Keratinocyte (primary cell): ENCODE measurements around the gene TRIL. TPM values are rescaled to one million over a fixed set of nuclear protein-coding genes. Genes with fewer than 3 reads are reported as not detected.

ENCODE experiments used
- DNase-seq: peaks from one replicate; pipeline ENCODE4 v3.0.0-alpha.2; 2011; ENCODE audit warnings: low read depth, missing footprints, low spot score
- FAIRE-seq: peaks from 2 replicates; lab custom pipeline; 2011; peaks lifted over from hg19 to GRCh38; lab: Jason Lieb, UNC
- H2AFZ ChIP-seq: 2 replicates; pipeline ENCODE4 v1.6.0; 2012; ENCODE audit warnings: low read length, control low read depth, inconsistent platforms; ENCODE audit not compliant: control insufficient read depth
- H3K27ac ChIP-seq: 2 replicates; pipeline ENCODE4 v1.5.1; 2011; ENCODE audit warnings: low read length; ENCODE audit not compliant: control insufficient read depth, insufficient read depth
- H3K27me3 ChIP-seq: 3 replicates; pipeline ENCODE4 v1.6.0; 2011; ENCODE audit warnings: low read length; ENCODE audit not compliant: control insufficient read depth, insufficient read depth; ENCODE audit errors: extremely low read depth
- H3K36me3 ChIP-seq, 2 experiments: 2 replicates in 1 of 2; 3 replicates in 1 of 2; pipeline ENCODE4 v1.5.1; 2011; ENCODE audit warnings: low read length in 2 of 2, mild to moderate bottlenecking in 1 of 2; ENCODE audit not compliant: control insufficient read depth in 2 of 2, insufficient read depth in 2 of 2; ENCODE audit errors: extremely low read depth in 1 of 2
- H3K4me1 ChIP-seq: 3 replicates; pipeline ENCODE4 v1.5.1; 2011; ENCODE audit warnings: low read length; ENCODE audit not compliant: control insufficient read depth, insufficient read depth; ENCODE audit errors: extremely low read depth
- H3K4me2 ChIP-seq: 3 replicates; pipeline ENCODE4 v1.6.0; 2011; ENCODE audit warnings: low read depth, low read length; ENCODE audit not compliant: control insufficient read depth, insufficient read depth; ENCODE audit errors: extremely low read depth
- H3K4me3 ChIP-seq, 3 experiments: fragments of 200-600 bp in 1 of 3; sonication (generic) in 1 of 3; 2 replicates in 2 of 3; 3 replicates in 1 of 3; pipeline ENCODE4 v1.5.1; 2011 to 2016; ENCODE audit warnings: low read length in 3 of 3, mild to moderate bottlenecking in 3 of 3, control low read depth in 2 of 3, inconsistent platforms in 1 of 3, low read depth in 1 of 3, mixed read lengths in 1 of 3, mixed run types in 1 of 3, moderate library complexity in 1 of 3; ENCODE audit not compliant: control insufficient read depth in 2 of 3, insufficient read depth in 2 of 3; ENCODE audit errors: extremely low read depth in 1 of 3
- H3K79me2 ChIP-seq: 2 replicates; pipeline ENCODE4 v1.6.0; 2012; ENCODE audit warnings: low read length; ENCODE audit not compliant: control insufficient read depth, insufficient read depth
- H3K9ac ChIP-seq: 3 replicates; pipeline ENCODE4 v1.6.0; 2011; ENCODE audit warnings: low read length; ENCODE audit not compliant: control insufficient read depth, insufficient read depth; ENCODE audit errors: extremely low read depth
- H3K9me1 ChIP-seq: 3 replicates; pipeline ENCODE4 v1.6.0; 2011; ENCODE audit warnings: low read length; ENCODE audit not compliant: control insufficient read depth, insufficient read depth; ENCODE audit errors: extremely low read depth
- H3K9me3 ChIP-seq: 2 replicates; pipeline ENCODE4 v1.5.1; 2012; ENCODE audit warnings: low read depth, low read length; ENCODE audit not compliant: control insufficient read depth
- H4K20me1 ChIP-seq: 3 replicates; pipeline ENCODE4 v1.6.0; 2011; ENCODE audit warnings: low read length; ENCODE audit not compliant: control insufficient read depth, insufficient read depth; ENCODE audit errors: extremely low read depth
- EZH2 ChIP-seq: IDR thresholded peaks from one replicate; pipeline ENCODE4 v1.6.1; 2012; ENCODE audit warnings: inconsistent platforms, mild to moderate bottlenecking, low read length, moderate library complexity
- dilution Hi-C: fragments of 300-500 bp; cut with MboI; formaldehyde crosslinking; loops from one replicate; pipeline ENCODE4 v1.7.0; 2020; ENCODE audit warnings: low sequenced_read_pairs; ENCODE audit not compliant: extremely low pct_ligation_motif_present
- polyA plus RNA-seq, 5 experiments: library from polyadenylated mRNA; depleted of rRNA in 3 of 5; stranded (reverse) in 3 of 5; stranded (forward) in 1 of 5; unstranded in 1 of 5; fragments of >200 nt; gene quantifications; 1 replicate in 1 of 5; 2 replicates in 3 of 5; 3 replicates in 1 of 5; pipeline versions ENCODE4 v1.2.1 to v1.2.3, GENCODE V29; 2011 to 2012; ENCODE audit warnings: missing spikeins in 2 of 5, low read depth in 1 of 5, low replicate concordance in 1 of 5
- TF ChIP-seq, protein P1 (sequence below), 3 experiments: IDR thresholded peaks in 1 of 3; conservative IDR thresholded peaks in 1 of 3; optimal IDR thresholded peaks in 1 of 3; 2 replicates in 2 of 3; 3 replicates in 1 of 3; pipeline versions ENCODE3 to v1.5.1; 2011; ENCODE audit warnings: low read length in 3 of 3, mild to moderate bottlenecking in 3 of 3, moderate library complexity in 2 of 3, control low read depth in 1 of 3, inconsistent platforms in 1 of 3; ENCODE audit not compliant: insufficient read depth in 2 of 3; ENCODE audit errors: extremely low read depth in 1 of 3

TRIL gene
- polyA plus RNA-seq, 1 donor (not counting 4 experiments of a cell fraction or from before 2014, with no cell fraction given): 0.03 TPM

DNA sequence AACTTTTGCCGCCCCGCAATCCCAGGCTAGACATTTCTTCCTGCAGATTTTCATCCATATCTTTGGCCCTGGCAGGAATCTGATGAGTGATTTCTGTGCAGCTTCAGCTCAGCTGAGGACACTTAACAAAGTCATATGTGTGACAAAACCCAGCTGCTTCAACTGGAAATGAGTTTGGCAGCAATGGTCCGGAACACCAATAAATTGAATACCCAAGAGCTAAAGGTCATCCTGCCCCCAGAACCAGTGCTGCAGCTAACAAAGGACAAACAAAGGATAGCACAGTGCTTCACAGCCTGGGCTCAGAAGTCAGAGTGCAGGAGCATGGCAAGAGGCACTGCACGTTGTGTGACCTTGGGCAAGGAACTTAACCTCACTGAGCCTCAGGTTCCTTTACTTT, 40.0 kb upstream of the TRIL start:
- no peaks in the 10 kb centered on the region for H3K4me1 ChIP-seq
- H3K36me3 ChIP-seq: no peaks in the 10 kb centered on the region
- no peaks in the 10 kb centered on the region for H3K79me2 ChIP-seq
- H3K9ac ChIP-seq: no peak overlapping the region
- dilution Hi-C loops: no loop called here
- no peak overlapping the region for H3K4me2 ChIP-seq
- no peak for FAIRE-seq
- no peak for DNase-seq
- no peaks in the 10 kb centered on the region for H3K9me1 ChIP-seq
- H4K20me1 ChIP-seq: no peaks in the 10 kb centered on the region
- TF ChIP-seq, protein P1, sequence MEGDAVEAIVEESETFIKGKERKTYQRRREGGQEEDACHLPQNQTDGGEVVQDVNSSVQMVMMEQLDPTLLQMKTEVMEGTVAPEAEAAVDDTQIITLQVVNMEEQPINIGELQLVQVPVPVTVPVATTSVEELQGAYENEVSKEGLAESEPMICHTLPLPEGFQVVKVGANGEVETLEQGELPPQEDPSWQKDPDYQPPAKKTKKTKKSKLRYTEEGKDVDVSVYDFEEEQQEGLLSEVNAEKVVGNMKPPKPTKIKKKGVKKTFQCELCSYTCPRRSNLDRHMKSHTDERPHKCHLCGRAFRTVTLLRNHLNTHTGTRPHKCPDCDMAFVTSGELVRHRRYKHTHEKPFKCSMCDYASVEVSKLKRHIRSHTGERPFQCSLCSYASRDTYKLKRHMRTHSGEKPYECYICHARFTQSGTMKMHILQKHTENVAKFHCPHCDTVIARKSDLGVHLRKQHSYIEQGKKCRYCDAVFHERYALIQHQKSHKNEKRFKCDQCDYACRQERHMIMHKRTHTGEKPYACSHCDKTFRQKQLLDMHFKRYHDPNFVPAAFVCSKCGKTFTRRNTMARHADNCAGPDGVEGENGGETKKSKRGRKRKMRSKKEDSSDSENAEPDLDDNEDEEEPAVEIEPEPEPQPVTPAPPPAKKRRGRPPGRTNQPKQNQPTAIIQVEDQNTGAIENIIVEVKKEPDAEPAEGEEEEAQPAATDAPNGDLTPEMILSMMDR (optimal IDR thresholded peaks at IDR 0.05 in 1 of 3, IDR thresholded peaks at IDR 0.05 in 1 of 3, conservative IDR thresholded peaks at IDR 0.05 in 1 of 3; ENCODE audit: extremely low read depth in 1 of 3, insufficient read depth in 2 of 3, low read length in 3 of 3): no peak
- no peak for TF ChIP-seq EZH2
- no peak overlapping the region for H3K4me3 ChIP-seq
- peaks cover 3% of the 10 kb centered on the region for H3K27me3 ChIP-seq
- H3K27ac ChIP-seq: no peak overlapping the region
- no peak overlapping the region for H2AFZ ChIP-seq
- no peaks in the 10 kb centered on the region for H3K9me3 ChIP-seq

DNA sequence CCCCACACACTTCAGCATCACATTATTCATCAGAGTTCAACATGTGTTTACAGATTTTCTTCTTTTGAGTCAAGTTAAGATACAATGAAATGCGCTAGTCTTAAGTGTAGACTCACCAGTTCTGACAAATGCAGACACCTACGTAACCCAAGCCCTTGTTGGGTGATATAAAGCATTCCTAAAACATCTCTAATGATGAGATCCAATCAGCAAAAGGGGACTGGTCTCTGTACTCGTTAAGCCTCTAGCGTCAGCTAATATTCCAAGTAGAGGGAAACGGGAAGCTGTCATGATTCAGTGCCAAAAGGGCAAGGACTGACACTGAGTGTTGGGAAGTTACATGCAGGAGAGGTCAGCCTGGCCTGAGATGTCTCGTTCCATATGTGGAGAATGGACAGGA, 38.7 kb upstream of the TRIL start:
- Histone ChIP-seq H2AFZ (no peak overlapping the region), H3K27ac (no peak overlapping the region), H3K9me1 (no peaks in the 10 kb centered on the region), H3K36me3 (no peaks in the 10 kb centered on the region), H3K9me3 (no peaks in the 10 kb centered on the region), H4K20me1 (no peaks in the 10 kb centered on the region), H3K4me3 (no peak overlapping the region), H3K9ac (no peak overlapping the region), H3K4me1 (no peaks in the 10 kb centered on the region), H3K4me2 (no peak overlapping the region), H3K79me2 (no peaks in the 10 kb centered on the region), H3K27me3 (peaks cover 3% of the 10 kb centered on the region)
- TF ChIP-seq EZH2: no peak
- TF ChIP-seq, protein P1 (optimal IDR thresholded peaks at IDR 0.05 in 1 of 3, IDR thresholded peaks at IDR 0.05 in 1 of 3, conservative IDR thresholded peaks at IDR 0.05 in 1 of 3; ENCODE audit: extremely low read depth in 1 of 3, insufficient read depth in 2 of 3, low read length in 3 of 3): no peak
- dilution Hi-C loops: no loop called here
- no peak for FAIRE-seq
- DNase-seq: no peak
